ENCODE measurements around the gene CENPF.

Gene CENPF

DNA sequence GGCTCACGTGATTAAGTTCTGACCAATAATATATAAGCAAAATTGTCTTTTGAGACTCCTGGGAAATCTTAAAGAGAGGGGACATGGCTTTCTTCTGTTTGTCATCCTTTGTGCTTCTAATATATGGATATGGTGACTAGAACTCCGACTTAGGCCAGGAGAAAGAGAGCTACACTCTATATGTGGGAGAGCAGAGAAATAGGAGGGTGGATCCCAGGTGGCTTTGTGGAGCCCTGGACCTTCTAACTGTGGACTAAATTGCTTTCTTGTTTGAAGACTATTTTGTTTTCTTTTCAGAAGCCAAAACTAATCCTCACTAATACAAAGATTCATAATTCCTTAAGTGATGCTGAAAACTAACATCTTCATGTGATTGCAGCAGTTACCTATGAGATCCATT lies 75.0 kb downstream of the CENPF start:
- TF ChIP-seq, protein P1, sequence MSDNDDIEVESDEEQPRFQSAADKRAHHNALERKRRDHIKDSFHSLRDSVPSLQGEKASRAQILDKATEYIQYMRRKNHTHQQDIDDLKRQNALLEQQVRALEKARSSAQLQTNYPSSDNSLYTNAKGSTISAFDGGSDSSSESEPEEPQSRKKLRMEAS (IDR thresholded peaks at IDR 0.05) = no peak
- TF ChIP-seq, protein P2, sequence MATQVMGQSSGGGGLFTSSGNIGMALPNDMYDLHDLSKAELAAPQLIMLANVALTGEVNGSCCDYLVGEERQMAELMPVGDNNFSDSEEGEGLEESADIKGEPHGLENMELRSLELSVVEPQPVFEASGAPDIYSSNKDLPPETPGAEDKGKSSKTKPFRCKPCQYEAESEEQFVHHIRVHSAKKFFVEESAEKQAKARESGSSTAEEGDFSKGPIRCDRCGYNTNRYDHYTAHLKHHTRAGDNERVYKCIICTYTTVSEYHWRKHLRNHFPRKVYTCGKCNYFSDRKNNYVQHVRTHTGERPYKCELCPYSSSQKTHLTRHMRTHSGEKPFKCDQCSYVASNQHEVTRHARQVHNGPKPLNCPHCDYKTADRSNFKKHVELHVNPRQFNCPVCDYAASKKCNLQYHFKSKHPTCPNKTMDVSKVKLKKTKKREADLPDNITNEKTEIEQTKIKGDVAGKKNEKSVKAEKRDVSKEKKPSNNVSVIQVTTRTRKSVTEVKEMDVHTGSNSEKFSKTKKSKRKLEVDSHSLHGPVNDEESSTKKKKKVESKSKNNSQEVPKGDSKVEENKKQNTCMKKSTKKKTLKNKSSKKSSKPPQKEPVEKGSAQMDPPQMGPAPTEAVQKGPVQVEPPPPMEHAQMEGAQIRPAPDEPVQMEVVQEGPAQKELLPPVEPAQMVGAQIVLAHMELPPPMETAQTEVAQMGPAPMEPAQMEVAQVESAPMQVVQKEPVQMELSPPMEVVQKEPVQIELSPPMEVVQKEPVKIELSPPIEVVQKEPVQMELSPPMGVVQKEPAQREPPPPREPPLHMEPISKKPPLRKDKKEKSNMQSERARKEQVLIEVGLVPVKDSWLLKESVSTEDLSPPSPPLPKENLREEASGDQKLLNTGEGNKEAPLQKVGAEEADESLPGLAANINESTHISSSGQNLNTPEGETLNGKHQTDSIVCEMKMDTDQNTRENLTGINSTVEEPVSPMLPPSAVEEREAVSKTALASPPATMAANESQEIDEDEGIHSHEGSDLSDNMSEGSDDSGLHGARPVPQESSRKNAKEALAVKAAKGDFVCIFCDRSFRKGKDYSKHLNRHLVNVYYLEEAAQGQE (IDR thresholded peaks at IDR 0.05; ENCODE audit: low read depth) = no peak
- no peak for TF ChIP-seq TEAD4 (IDR thresholded peaks at IDR 0.05)
- no peak for TF ChIP-seq EP300 (IDR thresholded peaks at IDR 0.05; ENCODE audit: borderline replicate concordance)
- no peak for TF ChIP-seq NFIC (IDR thresholded peaks at IDR 0.05)
- TF ChIP-seq YY1 (IDR thresholded peaks at IDR 0.05; ENCODE audit: low read depth) = no peak
- TF ChIP-seq EGR1 (IDR thresholded peaks at IDR 0.05) = no peak
- no peak for TF ChIP-seq CEBPB (IDR thresholded peaks at IDR 0.05)
- TF ChIP-seq CREB1 (IDR thresholded peaks at IDR 0.05; ENCODE audit: low read depth) = no peak
- TF ChIP-seq TCF12 (IDR thresholded peaks at IDR 0.05; ENCODE audit: low read depth) = no peak
- TF ChIP-seq RAD21 (IDR thresholded peaks at IDR 0.05; ENCODE audit: low read depth) = no peak
- TF ChIP-seq, protein P3, sequence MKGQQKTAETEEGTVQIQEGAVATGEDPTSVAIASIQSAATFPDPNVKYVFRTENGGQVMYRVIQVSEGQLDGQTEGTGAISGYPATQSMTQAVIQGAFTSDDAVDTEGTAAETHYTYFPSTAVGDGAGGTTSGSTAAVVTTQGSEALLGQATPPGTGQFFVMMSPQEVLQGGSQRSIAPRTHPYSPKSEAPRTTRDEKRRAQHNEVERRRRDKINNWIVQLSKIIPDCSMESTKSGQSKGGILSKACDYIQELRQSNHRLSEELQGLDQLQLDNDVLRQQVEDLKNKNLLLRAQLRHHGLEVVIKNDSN (IDR thresholded peaks at IDR 0.05) = no peak
- TF ChIP-seq ZBTB7A (IDR thresholded peaks at IDR 0.05; ENCODE audit: low read depth) = no peak
- no peak for TF ChIP-seq TAF1 (IDR thresholded peaks at IDR 0.05; ENCODE audit: low read depth)
- no peak for TF ChIP-seq FOXM1 (IDR thresholded peaks at IDR 0.05; ENCODE audit: borderline replicate concordance, low read depth)

DNA sequence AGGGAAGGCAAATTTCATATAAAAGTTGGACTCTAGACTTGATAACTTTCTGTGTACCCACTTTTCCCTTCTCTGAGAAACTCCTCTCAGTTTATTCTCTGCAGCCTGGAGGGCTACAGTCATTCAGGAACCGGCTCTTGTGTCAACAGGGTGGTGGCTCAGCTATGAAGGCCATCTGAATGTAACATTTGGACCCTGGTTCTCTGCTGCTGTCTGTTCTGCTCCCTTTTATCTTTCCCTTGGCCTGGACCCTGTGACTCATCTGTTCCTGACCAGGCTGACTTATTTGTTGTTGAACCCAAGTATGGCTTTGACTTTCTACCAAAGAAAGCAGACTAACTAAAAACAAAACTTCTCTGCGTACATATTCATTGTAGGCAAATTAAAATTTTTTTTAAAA lies 75.4 kb downstream of the CENPF start:
- TF ChIP-seq, protein P1 (IDR thresholded peaks at IDR 0.05) = no peak
- TF ChIP-seq ZBTB7A (IDR thresholded peaks at IDR 0.05; ENCODE audit: low read depth) (no peak), TAF1 (IDR thresholded peaks at IDR 0.05; ENCODE audit: low read depth) (no peak), YY1 (IDR thresholded peaks at IDR 0.05; ENCODE audit: low read depth) (no peak), FOXM1 (IDR thresholded peaks at IDR 0.05; ENCODE audit: borderline replicate concordance, low read depth) (no peak), CEBPB (IDR thresholded peaks at IDR 0.05) (no peak), EP300 (IDR thresholded peaks at IDR 0.05; ENCODE audit: borderline replicate concordance) (no peak), TEAD4 (IDR thresholded peaks at IDR 0.05) (no peak), EGR1 (IDR thresholded peaks at IDR 0.05) (no peak), RAD21 (IDR thresholded peaks at IDR 0.05; ENCODE audit: low read depth) (no peak)
- TF ChIP-seq, protein P3 (IDR thresholded peaks at IDR 0.05) = no peak
- TF ChIP-seq, protein P2 (IDR thresholded peaks at IDR 0.05; ENCODE audit: low read depth) = no peak

DNA sequence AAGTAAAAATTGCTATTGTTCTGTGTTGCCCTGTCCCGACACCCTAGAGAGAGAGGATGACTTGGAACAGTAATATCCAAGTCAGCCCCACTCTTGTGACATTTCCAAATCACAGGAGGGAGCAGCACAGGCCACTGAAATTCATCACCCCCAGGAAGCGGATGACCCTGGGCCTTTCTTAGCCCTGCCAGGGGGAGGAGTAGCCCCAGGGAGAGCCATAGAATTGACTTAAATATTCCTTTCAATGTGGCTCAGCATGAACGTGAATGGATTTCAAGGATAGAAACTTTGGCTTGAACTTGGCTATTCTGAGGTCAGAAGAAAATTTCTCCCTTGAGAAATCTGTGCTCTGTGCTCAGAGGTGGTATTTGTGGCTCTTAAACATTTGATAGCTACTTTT lies 80.6 kb downstream of the CENPF start:
- TF ChIP-seq CREB1 (IDR thresholded peaks at IDR 0.05; ENCODE audit: low read depth) (no peak), ZBTB7A (IDR thresholded peaks at IDR 0.05; ENCODE audit: low read depth) (no peak), EGR1 (IDR thresholded peaks at IDR 0.05) (no peak), TAF1 (IDR thresholded peaks at IDR 0.05; ENCODE audit: low read depth) (no peak), NFIC (IDR thresholded peaks at IDR 0.05) (no peak), FOXM1 (IDR thresholded peaks at IDR 0.05; ENCODE audit: borderline replicate concordance, low read depth) (no peak), TCF12 (IDR thresholded peaks at IDR 0.05; ENCODE audit: low read depth) (no peak), TEAD4 (IDR thresholded peaks at IDR 0.05) (no peak), YY1 (IDR thresholded peaks at IDR 0.05; ENCODE audit: low read depth) (no peak), EP300 (IDR thresholded peaks at IDR 0.05; ENCODE audit: borderline replicate concordance) (no peak), RAD21 (IDR thresholded peaks at IDR 0.05; ENCODE audit: low read depth) (no peak), CEBPB (IDR thresholded peaks at IDR 0.05) (no peak)
- TF ChIP-seq, protein P3 (IDR thresholded peaks at IDR 0.05) = no peak
- TF ChIP-seq, protein P2 (IDR thresholded peaks at IDR 0.05; ENCODE audit: low read depth) = no peak
- TF ChIP-seq, protein P1 (IDR thresholded peaks at IDR 0.05) = no peak

Measured in Ishikawa (cell line).